Endodermal cell (in vitro differentiated cells): ENCODE measurements around the gene TPM4. TPM values are rescaled to one million over a fixed set of nuclear protein-coding genes. Genes with fewer than 3 reads are reported as not detected.

Experiments used
- DNase-seq: peaks from one replicate; pipeline ENCODE4 v3.0.0-alpha.2; 2017
- H3K27ac ChIP-seq: 2 replicates; pipeline ENCODE4 v1.5.1; 2013; ENCODE audit warnings: mild to moderate bottlenecking, low read depth, low read length, moderate library complexity
- H3K27me3 ChIP-seq: 2 replicates; pipeline ENCODE4 v1.6.1; 2013; ENCODE audit warnings: mild to moderate bottlenecking, low read length, moderate library complexity; ENCODE audit not compliant: insufficient read depth, control insufficient read depth, poor library complexity, severe bottlenecking
- H3K36me3 ChIP-seq: 2 replicates; pipeline ENCODE4 v1.7.0; 2013; ENCODE audit warnings: mild to moderate bottlenecking, low read length, moderate library complexity; ENCODE audit not compliant: control insufficient read depth, insufficient read depth
- H3K4me1 ChIP-seq: one replicate; pipeline ENCODE4 v1.7.0; 2013; ENCODE audit warnings: low read length; ENCODE audit not compliant: control insufficient read depth, insufficient read depth
- H3K4me3 ChIP-seq: 2 replicates; pipeline ENCODE4 v1.5.1; 2013; ENCODE audit warnings: mild to moderate bottlenecking, low read length, moderate library complexity
- H3K9ac ChIP-seq: 2 replicates; pipeline ENCODE4 v1.6.1; 2013; ENCODE audit warnings: mild to moderate bottlenecking, low read length, moderate library complexity; ENCODE audit not compliant: poor library complexity, severe bottlenecking; ENCODE audit errors: extremely low read depth
- H3K9me3 ChIP-seq: 2 replicates; pipeline ENCODE4 v1.6.1; 2013; ENCODE audit warnings: mild to moderate bottlenecking, low read length, moderate library complexity; ENCODE audit not compliant: control insufficient read depth
- H3K27ac Mint-ChIP-seq: 2 replicates; pipeline ENCODE4 v1.8.0; 2020; ENCODE audit warnings: mixed read lengths
- H3K27me3 Mint-ChIP-seq: 2 replicates; pipeline ENCODE4 v1.8.0; 2021; ENCODE audit warnings: mild to moderate bottlenecking, mixed read lengths; ENCODE audit not compliant: insufficient read depth
- H3K36me3 Mint-ChIP-seq: 2 replicates; pipeline ENCODE4 v1.8.0; 2020; ENCODE audit warnings: low read depth, mixed read lengths
- H3K4me1 Mint-ChIP-seq: 2 replicates; pipeline ENCODE4 v1.8.0; 2020; ENCODE audit warnings: mixed read lengths
- H3K4me3 Mint-ChIP-seq: 2 replicates; pipeline ENCODE4 v1.8.0; 2020; ENCODE audit warnings: mild to moderate bottlenecking, moderate library complexity, mixed read lengths
- H3K9me3 Mint-ChIP-seq: 2 replicates; pipeline ENCODE4 v1.8.0; 2020; ENCODE audit warnings: mild to moderate bottlenecking, mixed read lengths
- CTCF ChIP-seq: fragments of 200-600 bp; sonication (generic); conservative IDR thresholded peaks from 2 replicates; pipeline ENCODE4 v1.5.0; 2021; ENCODE audit warnings: antibody characterized with exemption, mild to moderate bottlenecking
- WGBS, 2 experiments: methylation state at CpG; one replicate each; pipeline versions ENCODE4 v1.1.5 to v1.1.7; 2013; ENCODE audit warnings: missing lambda C conversion rate in 2 of 2, mixed read lengths in 1 of 2; ENCODE audit not compliant: insufficient coverage in 1 of 2, insufficient read length in 1 of 2; 5-methylcytosine and 5-hydroxymethylcytosine counted together
- total RNA-seq, 2 donors: library from RNA; stranded (reverse); fragmentation: NEBNext Ultra II Directional in 1 of 2; extraction: Animal tissue kit (Norgen Biotek cat#: 25700) in 1 of 2; gene quantifications; 2 replicates in 1 of 2; 3 replicates in 1 of 2; pipeline ENCODE4 v1.2.1, GENCODE V29; 2021

The TPM4 gene
- total RNA-seq, 2 donors from 2014 or later, result 387 to 437 TPM

- TF ChIP-seq CTCF, result peak; percentile 98
- H3K36me3 Mint-ChIP-seq, result no peaks in the 10 kb centered on the region
- no peak overlapping the region for H3K27ac Mint-ChIP-seq
- Histone ChIP-seq H3K4me3 (no peak overlapping the region), H3K36me3 (no peaks in the 10 kb centered on the region), H3K9ac (no peak overlapping the region), H3K27ac (no peak overlapping the region), H3K9me3 (no peaks in the 10 kb centered on the region), H3K27me3 (peaks cover 6% of the 10 kb centered on the region), H3K4me1 (no peaks in the 10 kb centered on the region)
- DNase-seq, result peak; percentile 97
- H3K4me1 Mint-ChIP-seq, result no peaks in the 10 kb centered on the region
- H3K4me3 Mint-ChIP-seq, result no peak overlapping the region
- peaks cover 9% of the 10 kb centered on the region for H3K9me3 Mint-ChIP-seq
- H3K27me3 Mint-ChIP-seq, result peaks cover 15% of the 10 kb centered on the region
- WGBS, 2 experiments, result 16 to 22% methylated on average over 17 to 26 of the region's 26 CpGs
Measured at GRCh38 chr19:16041299-16041990, 34.9 kb upstream of the TPM4 start.

GRCh38 chr19:16041991-16042386 lies 34.3 kb upstream of the TPM4 start:
- Mint-ChIP-seq H3K36me3 (no peaks in the 10 kb centered on the region), H3K4me1 (no peaks in the 10 kb centered on the region), H3K9me3 (peaks cover 6% of the 10 kb centered on the region), H3K27ac (no peak overlapping the region), H3K4me3 (no peak overlapping the region), H3K27me3 (peaks cover 15% of the 10 kb centered on the region)
- H3K9me3 ChIP-seq, result no peaks in the 10 kb centered on the region
- H3K4me3 ChIP-seq, result no peak overlapping the region
- no peak overlapping the region for H3K27ac ChIP-seq
- no peak overlapping the region for H3K9ac ChIP-seq
- TF ChIP-seq CTCF, result no peak
- no peak for DNase-seq
- whole genome bisulfite sequencing, 2 experiments, result 69 to 79% methylated on average over 4 to 9 of the region's 9 CpGs
- no peaks in the 10 kb centered on the region for H3K36me3 ChIP-seq
- no peaks in the 10 kb centered on the region for H3K4me1 ChIP-seq
- H3K27me3 ChIP-seq, result peaks cover 6% of the 10 kb centered on the region

- no peak overlapping the region for H3K4me3 ChIP-seq
- no peak overlapping the region for H3K4me3 Mint-ChIP-seq
- 62 to 73% methylated on average over 3 to 4 of the region's 4 CpGs for WGBS, 2 experiments
Measured at GRCh38 chr19:16042533-16043085, 33.7 kb upstream of the TPM4 start.

More at GRCh38 chr19:16042533-16043085, 33.7 kb upstream of the TPM4 start:
- H3K4me1 ChIP-seq, result no peaks in the 10 kb centered on the region
- H3K36me3 ChIP-seq, result no peaks in the 10 kb centered on the region
- peaks cover 6% of the 10 kb centered on the region for H3K27me3 ChIP-seq
- H3K27ac Mint-ChIP-seq, result no peak overlapping the region
- H3K9ac ChIP-seq, result no peak overlapping the region
- H3K27me3 Mint-ChIP-seq, result peaks cover 15% of the 10 kb centered on the region
- no peaks in the 10 kb centered on the region for H3K4me1 Mint-ChIP-seq
- TF ChIP-seq CTCF, result no peak
- H3K9me3 ChIP-seq, result no peaks in the 10 kb centered on the region
- peaks cover 8% of the 10 kb centered on the region for H3K9me3 Mint-ChIP-seq
- no peak overlapping the region for H3K27ac ChIP-seq
- no peak for DNase-seq
- H3K36me3 Mint-ChIP-seq, result no peaks in the 10 kb centered on the region
